IMR-90 (cell line): ENCODE results near the gene CDKN2D. TPM values are rescaled to one million over a fixed set of nuclear protein-coding genes. Genes with fewer than 3 reads are reported as not detected.

ENCODE experiments used
- ATAC-seq: fragments of 200-7000 bp; cut with Tn5 transposase; 2 replicates; pipeline ENCODE4 v1.9.1; 2020; ENCODE audit warnings: low read depth, mild to moderate bottlenecking, moderate library complexity
- BruUV-seq: library from RNA; stranded (reverse); fragments of 400-500 nt; replicated peaks from 2 replicates; lab custom pipeline; 2021; lab: Mats Ljungman, UMichigan
- CTCF ChIA-PET: fragments of 300-600 bp; formaldehyde crosslinking; extraction: SDS; loops from one replicate; lab custom pipeline; 2021; ENCODE audit warnings: antibody characterized with exemption; lab: Yijun Ruan, JAX
- POLR2A ChIA-PET: fragments of 300-600 bp; sonication (Branson Sonifier 250); formaldehyde crosslinking; loops from one replicate; lab custom pipeline; 2022; ENCODE audit warnings: antibody characterized with exemption; ENCODE audit not compliant: unreplicated experiment; lab: Charles Lee
- DNase-seq: peaks from one replicate; pipeline ENCODE4 v3.0.0; 2013
- H2AFZ ChIP-seq: replicated peaks from 2 replicates; pipeline ENCODE3; 2013; ENCODE audit warnings: low read length, mild to moderate bottlenecking; ENCODE audit not compliant: poor library complexity
- H2AK5ac ChIP-seq: 2 replicates; pipeline ENCODE4 v1.6.1; 2013; ENCODE audit warnings: low read depth, low read length, inconsistent platforms
- H2AK9ac ChIP-seq: replicated peaks from 2 replicates; pipeline ENCODE3; 2013; ENCODE audit warnings: mild to moderate bottlenecking, low read depth, low read length, moderate library complexity; ENCODE audit not compliant: poor library complexity
- H2BK120ac ChIP-seq: 2 replicates; pipeline ENCODE4 v1.6.1; 2013; ENCODE audit warnings: low read depth, low read length, inconsistent platforms
- H2BK15ac ChIP-seq: 3 replicates; pipeline ENCODE4 v1.6.1; 2013; ENCODE audit warnings: low read depth, low read length, inconsistent platforms
- H2BK20ac ChIP-seq: 2 replicates; pipeline ENCODE4 v1.6.1; 2013; ENCODE audit warnings: low read depth, mild to moderate bottlenecking, inconsistent platforms, low read length, moderate library complexity
- H2BK5ac ChIP-seq: 2 replicates; pipeline ENCODE4 v1.6.1; 2013; ENCODE audit warnings: mild to moderate bottlenecking, low read depth, low read length, inconsistent platforms; ENCODE audit not compliant: poor library complexity, severe bottlenecking
- H3K14ac ChIP-seq: replicated peaks from 2 replicates; pipeline ENCODE4 v1.6.1; 2013; ENCODE audit warnings: low read depth, low read length, inconsistent platforms
- H3K18ac ChIP-seq: 2 replicates; pipeline ENCODE4 v1.6.1; 2013; ENCODE audit warnings: low read depth, low read length, control low read depth
- H3K23ac ChIP-seq: 2 replicates; pipeline ENCODE4 v1.6.1; 2013; ENCODE audit warnings: low read depth, low read length, inconsistent platforms
- H3K27ac ChIP-seq: 2 replicates; pipeline ENCODE4 v1.5.1; 2013; ENCODE audit warnings: mild to moderate bottlenecking, control low read depth, low read length; ENCODE audit not compliant: insufficient read depth
- H3K27me3 ChIP-seq: 2 replicates; pipeline ENCODE4 v1.6.1; 2013; ENCODE audit warnings: low read length; ENCODE audit not compliant: control insufficient read depth, insufficient read depth
- H3K36me3 ChIP-seq: 2 replicates; pipeline ENCODE4 v1.6.1; 2013; ENCODE audit warnings: low read length, mixed read lengths; ENCODE audit not compliant: control insufficient read depth, insufficient read depth
- H3K4ac ChIP-seq: 2 replicates; pipeline ENCODE4 v1.6.1; 2013; ENCODE audit warnings: low read depth, low read length, inconsistent platforms
- H3K4me1 ChIP-seq: 2 replicates; pipeline ENCODE4 v1.6.1; 2013; ENCODE audit warnings: low read length, mixed read lengths; ENCODE audit not compliant: control insufficient read depth, insufficient read depth
- H3K4me2 ChIP-seq: 2 replicates; pipeline ENCODE4 v1.6.1; 2013; ENCODE audit warnings: low read depth, mild to moderate bottlenecking, control low read depth, low read length, moderate library complexity
- H3K4me3 ChIP-seq: 2 replicates; pipeline ENCODE4 v1.5.1; 2013; ENCODE audit warnings: low read depth, mild to moderate bottlenecking, control low read depth, low read length, moderate library complexity; ENCODE audit not compliant: insufficient read depth
- H3K56ac ChIP-seq: 2 replicates; pipeline ENCODE4 v1.6.1; 2013; ENCODE audit warnings: low read length, inconsistent platforms; ENCODE audit not compliant: insufficient read depth; ENCODE audit errors: extremely low read depth
- H3K79me1 ChIP-seq, 2 experiments: 2 replicates each; pipeline ENCODE4 v1.6.1; 2013; ENCODE audit warnings: low read length in 2 of 2, inconsistent platforms in 1 of 2, low read depth in 1 of 2
- H3K9ac ChIP-seq: 2 replicates; pipeline ENCODE4 v1.6.1; 2013; ENCODE audit warnings: low read depth, low read length, control low read depth
- H3K9me1 ChIP-seq: 2 replicates; pipeline ENCODE4 v1.6.1; 2013; ENCODE audit warnings: low read length, inconsistent platforms; ENCODE audit not compliant: insufficient read depth
- H3K9me3 ChIP-seq: 2 replicates; pipeline ENCODE4 v1.6.1; 2013; ENCODE audit warnings: low read length; ENCODE audit not compliant: control insufficient read depth, insufficient read depth
- H4K20me1 ChIP-seq: 2 replicates; pipeline ENCODE4 v1.6.1; 2013; ENCODE audit warnings: low read length, inconsistent platforms; ENCODE audit not compliant: insufficient read depth
- H4K5ac ChIP-seq: 2 replicates; pipeline ENCODE4 v1.6.1; 2013; ENCODE audit warnings: mild to moderate bottlenecking, low read depth, low read length, control low read depth
- H4K8ac ChIP-seq, 2 experiments: 2 replicates each; pipeline ENCODE4 v1.6.1; 2013; ENCODE audit warnings: low read depth in 2 of 2, low read length in 2 of 2, control low read depth in 1 of 2, inconsistent platforms in 1 of 2
- H4K91ac ChIP-seq: 2 replicates; pipeline ENCODE4 v1.6.1; 2013; ENCODE audit warnings: low read depth, low read length, inconsistent platforms; ENCODE audit not compliant: insufficient read depth
- BHLHE40 ChIP-seq: fragments of 150-350 bp; IDR thresholded peaks from 2 replicates; pipeline ENCODE4 v1.6.1; 2016; ENCODE audit warnings: mild to moderate bottlenecking, low read depth, low read length
- CHD1 ChIP-seq: IDR thresholded peaks from 2 replicates; pipeline ENCODE4 v1.6.1; 2012; ENCODE audit warnings: low read depth, low read length, improper control_type of control experiment
- FOS ChIP-seq: fragments of 150-350 bp; IDR thresholded peaks from 2 replicates; pipeline ENCODE4 v1.6.1; 2016; ENCODE audit warnings: low read depth, low read length
- MAFK ChIP-seq: IDR thresholded peaks from 2 replicates; pipeline ENCODE4 v1.6.1; 2012; ENCODE audit warnings: low read depth, low read length, improper control_type of control experiment
- MAZ ChIP-seq: IDR thresholded peaks from 2 replicates; pipeline ENCODE4 v1.6.1; 2012; ENCODE audit warnings: low read depth, mild to moderate bottlenecking, low read length, improper control_type of control experiment, moderate library complexity, borderline replicate concordance
- MXI1 ChIP-seq: IDR thresholded peaks from 2 replicates; pipeline ENCODE4 v1.6.1; 2012; ENCODE audit warnings: low read depth, mild to moderate bottlenecking, low read length, moderate library complexity, borderline replicate concordance
- RAD21 ChIP-seq: IDR thresholded peaks from 2 replicates; pipeline ENCODE4 v1.6.1; 2012; ENCODE audit warnings: low read length, improper control_type of control experiment
- RFX5 ChIP-seq: IDR thresholded peaks from 2 replicates; pipeline ENCODE4 v1.8.0; 2012; ENCODE audit warnings: low read depth, mild to moderate bottlenecking, low read length, moderate library complexity
- SMC3 ChIP-seq: fragments of 150-350 bp; IDR thresholded peaks from 2 replicates; pipeline ENCODE4 v1.6.1; 2016; ENCODE audit warnings: low read depth, mild to moderate bottlenecking, antibody characterized with exemption, low read length, moderate library complexity
- WGBS, 2 experiments: methylation state at CpG; one replicate each; pipeline versions ENCODE4 v1.1.5 to v1.1.7; 2013; ENCODE audit warnings: missing lambda C conversion rate in 2 of 2; ENCODE audit not compliant: insufficient read length in 1 of 2; ENCODE audit errors: extremely low coverage in 2 of 2; 5-methylcytosine and 5-hydroxymethylcytosine counted together
- dilution Hi-C: fragments of 300-500 bp; cut with HindIII; formaldehyde crosslinking; loops from one replicate; pipeline ENCODE4 v1.14.3; 2018; ENCODE audit warnings: low sequenced_read_pairs; ENCODE audit not compliant: unreplicated experiment
- in situ Hi-C: fragments of 300-500 bp; cut with MboI; formaldehyde crosslinking; loops from 3 replicates; pipeline ENCODE4 v1.14.3; 2019; ENCODE audit warnings: low sequenced_read_pairs, inconsistent platforms, mixed read lengths
- intact Hi-C: fragments of 100-400 bp; cut with micrococcal nuclease; formaldehyde crosslinking; loops from 2 replicates; pipeline ENCODE4 v1.10.0; 2022
- polyA plus RNA-seq, 3 experiments: library from polyadenylated mRNA; depleted of rRNA; stranded (reverse); fragments of >200 nt; gene quantifications; 2 replicates each; pipeline ENCODE4 v1.2.3, GENCODE V29; 2012; ENCODE audit warnings: low replicate concordance in 1 of 3
- total RNA-seq: library from RNA; depleted of rRNA; stranded (reverse); fragments of >200 nt; gene quantifications from 2 replicates; pipeline ENCODE4 v1.2.3, GENCODE V29; 2012
- TF ChIP-seq, protein P1 (sequence below): conservative IDR thresholded peaks from 2 replicates; pipeline ENCODE4 v1.5.1; 2012; ENCODE audit warnings: mild to moderate bottlenecking, low read depth, low read length, improper control_type of control experiment
- TF ChIP-seq, protein P2 (sequence below): fragments of 150-350 bp; IDR thresholded peaks from 2 replicates; pipeline ENCODE4 v1.6.1; 2016; ENCODE audit warnings: low read depth, mild to moderate bottlenecking, low read length, moderate library complexity, borderline replicate concordance

Gene CDKN2D
- total and polyA plus RNA-seq, 2 of the 4 experiments (the other 2 are of a cell fraction), result 3.6 to 8.5 TPM

GRCh38 chr19:10560154-10560553 is 8.6 kb downstream of the CDKN2D start (continued):
- TF ChIP-seq, protein P1, sequence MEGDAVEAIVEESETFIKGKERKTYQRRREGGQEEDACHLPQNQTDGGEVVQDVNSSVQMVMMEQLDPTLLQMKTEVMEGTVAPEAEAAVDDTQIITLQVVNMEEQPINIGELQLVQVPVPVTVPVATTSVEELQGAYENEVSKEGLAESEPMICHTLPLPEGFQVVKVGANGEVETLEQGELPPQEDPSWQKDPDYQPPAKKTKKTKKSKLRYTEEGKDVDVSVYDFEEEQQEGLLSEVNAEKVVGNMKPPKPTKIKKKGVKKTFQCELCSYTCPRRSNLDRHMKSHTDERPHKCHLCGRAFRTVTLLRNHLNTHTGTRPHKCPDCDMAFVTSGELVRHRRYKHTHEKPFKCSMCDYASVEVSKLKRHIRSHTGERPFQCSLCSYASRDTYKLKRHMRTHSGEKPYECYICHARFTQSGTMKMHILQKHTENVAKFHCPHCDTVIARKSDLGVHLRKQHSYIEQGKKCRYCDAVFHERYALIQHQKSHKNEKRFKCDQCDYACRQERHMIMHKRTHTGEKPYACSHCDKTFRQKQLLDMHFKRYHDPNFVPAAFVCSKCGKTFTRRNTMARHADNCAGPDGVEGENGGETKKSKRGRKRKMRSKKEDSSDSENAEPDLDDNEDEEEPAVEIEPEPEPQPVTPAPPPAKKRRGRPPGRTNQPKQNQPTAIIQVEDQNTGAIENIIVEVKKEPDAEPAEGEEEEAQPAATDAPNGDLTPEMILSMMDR, result no peak

- dilution Hi-C loops, result no loop called here
- TF ChIP-seq CHD1, result no peak
- TF ChIP-seq, protein P1, result no peak
- TF ChIP-seq, protein P2, sequence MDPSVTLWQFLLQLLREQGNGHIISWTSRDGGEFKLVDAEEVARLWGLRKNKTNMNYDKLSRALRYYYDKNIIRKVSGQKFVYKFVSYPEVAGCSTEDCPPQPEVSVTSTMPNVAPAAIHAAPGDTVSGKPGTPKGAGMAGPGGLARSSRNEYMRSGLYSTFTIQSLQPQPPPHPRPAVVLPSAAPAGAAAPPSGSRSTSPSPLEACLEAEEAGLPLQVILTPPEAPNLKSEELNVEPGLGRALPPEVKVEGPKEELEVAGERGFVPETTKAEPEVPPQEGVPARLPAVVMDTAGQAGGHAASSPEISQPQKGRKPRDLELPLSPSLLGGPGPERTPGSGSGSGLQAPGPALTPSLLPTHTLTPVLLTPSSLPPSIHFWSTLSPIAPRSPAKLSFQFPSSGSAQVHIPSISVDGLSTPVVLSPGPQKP, result no peak
- no peak for TF ChIP-seq MAZ
- TF ChIP-seq RFX5, result no peak
- TF ChIP-seq RAD21, result no peak
- no peak for TF ChIP-seq MXI1
- TF ChIP-seq SMC3, result no peak
- no peak for TF ChIP-seq MAFK
- TF ChIP-seq FOS, result no peak
- TF ChIP-seq BHLHE40, result no peak
Observed at GRCh38 chr19:10557603-10558197, 11.1 kb downstream of the CDKN2D start.

More at GRCh38 chr19:10557603-10558197, 11.1 kb downstream of the CDKN2D start:
- ChIA-PET CTCF (no interaction called here), POLR2A (no interaction called here)
- Histone ChIP-seq H2AK5ac (no peak overlapping the region), H2BK20ac (no peak overlapping the region), H3K27ac (no peak overlapping the region), H3K36me3 (peaks cover 68% of the 10 kb centered on the region), H3K4me1 (no peaks in the 10 kb centered on the region), H3K79me1 (peaks cover 3 to 6% of the 10 kb centered on the region in 2 experiments; a peak in 2 of 4 replicates), H2BK15ac (no peak overlapping the region), H4K8ac (no peak overlapping the region), H4K5ac (no peak overlapping the region), H3K27me3 (no peaks in the 10 kb centered on the region), H2BK5ac (no peak overlapping the region), H4K20me1 (peaks cover 4% of the 10 kb centered on the region; the same call in 1 of the 2 replicates), H4K91ac (no peak overlapping the region), H3K56ac (no peak overlapping the region), H3K18ac (no peak overlapping the region), H3K9me3 (no peaks in the 10 kb centered on the region), H3K4me3 (no peak overlapping the region), H2AFZ (no peak overlapping the region), H3K4me2 (no peak overlapping the region), H3K9me1 (no peaks in the 10 kb centered on the region), H2BK120ac (no peak overlapping the region), H2AK9ac (no peak overlapping the region), H3K9ac (no peak overlapping the region), H3K23ac (no peak overlapping the region), H3K14ac (no peak overlapping the region), H3K4ac (no peak overlapping the region)
- WGBS, 2 experiments, result 99% methylated on average over 16 of the region's 33 CpGs; no CpG with 5 or more reads in 1 of the 2 experiments
- intact Hi-C loops, result no loop called here
- no peak for ATAC-seq
- DNase-seq, result no peak
- no TSS peak for BruUV-seq
- in situ Hi-C loops, result no loop called here
